ENCODE data around the gene GPR180.

The GPR180 gene

DNA sequence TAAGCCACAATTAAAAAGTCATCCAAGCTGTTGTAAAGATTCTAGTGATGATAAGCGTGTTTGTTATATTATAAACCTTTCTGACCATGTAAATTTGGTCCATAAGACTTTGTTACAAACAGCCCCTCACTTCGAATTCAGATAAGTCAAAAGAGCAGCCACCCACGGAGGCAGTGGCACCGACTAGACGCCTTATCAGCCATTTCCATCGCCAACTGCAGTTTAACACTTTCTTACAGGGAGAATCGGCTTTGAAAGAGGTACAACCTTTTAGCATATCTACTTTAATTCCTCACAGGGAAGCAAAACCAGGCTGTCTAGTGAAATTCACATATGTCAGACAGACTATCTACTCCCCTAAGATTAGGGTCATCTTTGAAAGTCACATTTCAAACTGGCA lies 63.2 kb downstream of the GPR180 start:
- TF ChIP-seq, protein P1, sequence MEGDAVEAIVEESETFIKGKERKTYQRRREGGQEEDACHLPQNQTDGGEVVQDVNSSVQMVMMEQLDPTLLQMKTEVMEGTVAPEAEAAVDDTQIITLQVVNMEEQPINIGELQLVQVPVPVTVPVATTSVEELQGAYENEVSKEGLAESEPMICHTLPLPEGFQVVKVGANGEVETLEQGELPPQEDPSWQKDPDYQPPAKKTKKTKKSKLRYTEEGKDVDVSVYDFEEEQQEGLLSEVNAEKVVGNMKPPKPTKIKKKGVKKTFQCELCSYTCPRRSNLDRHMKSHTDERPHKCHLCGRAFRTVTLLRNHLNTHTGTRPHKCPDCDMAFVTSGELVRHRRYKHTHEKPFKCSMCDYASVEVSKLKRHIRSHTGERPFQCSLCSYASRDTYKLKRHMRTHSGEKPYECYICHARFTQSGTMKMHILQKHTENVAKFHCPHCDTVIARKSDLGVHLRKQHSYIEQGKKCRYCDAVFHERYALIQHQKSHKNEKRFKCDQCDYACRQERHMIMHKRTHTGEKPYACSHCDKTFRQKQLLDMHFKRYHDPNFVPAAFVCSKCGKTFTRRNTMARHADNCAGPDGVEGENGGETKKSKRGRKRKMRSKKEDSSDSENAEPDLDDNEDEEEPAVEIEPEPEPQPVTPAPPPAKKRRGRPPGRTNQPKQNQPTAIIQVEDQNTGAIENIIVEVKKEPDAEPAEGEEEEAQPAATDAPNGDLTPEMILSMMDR (IDR thresholded peaks at IDR 0.05; ENCODE audit: insufficient read depth, low read length): no peak
- TF ChIP-seq GABPA (IDR thresholded peaks at IDR 0.05; ENCODE audit: low read depth) (no peak), SPI1 (IDR thresholded peaks at IDR 0.05; ENCODE audit: borderline replicate concordance, low read depth) (no peak)
- TF ChIP-seq, protein P2, sequence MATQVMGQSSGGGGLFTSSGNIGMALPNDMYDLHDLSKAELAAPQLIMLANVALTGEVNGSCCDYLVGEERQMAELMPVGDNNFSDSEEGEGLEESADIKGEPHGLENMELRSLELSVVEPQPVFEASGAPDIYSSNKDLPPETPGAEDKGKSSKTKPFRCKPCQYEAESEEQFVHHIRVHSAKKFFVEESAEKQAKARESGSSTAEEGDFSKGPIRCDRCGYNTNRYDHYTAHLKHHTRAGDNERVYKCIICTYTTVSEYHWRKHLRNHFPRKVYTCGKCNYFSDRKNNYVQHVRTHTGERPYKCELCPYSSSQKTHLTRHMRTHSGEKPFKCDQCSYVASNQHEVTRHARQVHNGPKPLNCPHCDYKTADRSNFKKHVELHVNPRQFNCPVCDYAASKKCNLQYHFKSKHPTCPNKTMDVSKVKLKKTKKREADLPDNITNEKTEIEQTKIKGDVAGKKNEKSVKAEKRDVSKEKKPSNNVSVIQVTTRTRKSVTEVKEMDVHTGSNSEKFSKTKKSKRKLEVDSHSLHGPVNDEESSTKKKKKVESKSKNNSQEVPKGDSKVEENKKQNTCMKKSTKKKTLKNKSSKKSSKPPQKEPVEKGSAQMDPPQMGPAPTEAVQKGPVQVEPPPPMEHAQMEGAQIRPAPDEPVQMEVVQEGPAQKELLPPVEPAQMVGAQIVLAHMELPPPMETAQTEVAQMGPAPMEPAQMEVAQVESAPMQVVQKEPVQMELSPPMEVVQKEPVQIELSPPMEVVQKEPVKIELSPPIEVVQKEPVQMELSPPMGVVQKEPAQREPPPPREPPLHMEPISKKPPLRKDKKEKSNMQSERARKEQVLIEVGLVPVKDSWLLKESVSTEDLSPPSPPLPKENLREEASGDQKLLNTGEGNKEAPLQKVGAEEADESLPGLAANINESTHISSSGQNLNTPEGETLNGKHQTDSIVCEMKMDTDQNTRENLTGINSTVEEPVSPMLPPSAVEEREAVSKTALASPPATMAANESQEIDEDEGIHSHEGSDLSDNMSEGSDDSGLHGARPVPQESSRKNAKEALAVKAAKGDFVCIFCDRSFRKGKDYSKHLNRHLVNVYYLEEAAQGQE (IDR thresholded peaks at IDR 0.05; ENCODE audit: insufficient replicate concordance, low read depth): no peak
- H3K27me3 ChIP-seq (ENCODE audit: insufficient read depth, poor library complexity, severe bottlenecking): peaks cover 29% of the 10 kb centered on the region
- DNase-seq (ENCODE audit: low read depth in 1 of 2, low spot score in 1 of 2): no peak
- H3K4me3 ChIP-seq (replicated peaks; ENCODE audit: insufficient read depth, low read length): no peak overlapping the region
- H3K27ac ChIP-seq (replicated peaks): no peak overlapping the region

DNA sequence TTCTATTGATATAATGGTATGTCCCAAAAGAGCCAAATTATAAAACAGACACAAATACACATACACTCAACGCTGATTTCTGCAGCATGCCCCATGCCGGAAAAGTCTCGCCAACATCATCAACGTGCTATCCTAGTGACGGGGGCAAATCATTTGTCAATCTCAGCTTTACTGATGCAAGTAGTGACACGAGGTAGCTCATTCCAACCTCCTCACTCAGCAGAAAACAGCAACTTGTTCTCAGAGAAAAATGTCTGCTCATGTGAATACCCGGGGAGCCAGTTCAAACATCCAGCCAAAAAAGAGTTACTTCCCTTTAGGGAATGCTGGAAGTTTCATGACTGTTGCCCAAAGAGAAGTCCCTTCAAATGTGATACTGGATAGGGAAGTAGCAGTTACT lies 64.4 kb downstream of the GPR180 start:
- DNase-seq (ENCODE audit: low read depth in 1 of 2, low spot score in 1 of 2): no peak
- Histone ChIP-seq H3K27me3 (ENCODE audit: insufficient read depth, poor library complexity, severe bottlenecking) (peaks cover 24% of the 10 kb centered on the region), H3K27ac (replicated peaks) (no peak overlapping the region), H3K4me3 (replicated peaks; ENCODE audit: insufficient read depth, low read length) (no peak overlapping the region)
- TF ChIP-seq POLR2AphosphoS5 (IDR thresholded peaks at IDR 0.05; ENCODE audit: low read depth) (no peak), SPI1 (IDR thresholded peaks at IDR 0.05; ENCODE audit: borderline replicate concordance, low read depth) (no peak), GABPA (IDR thresholded peaks at IDR 0.05; ENCODE audit: low read depth) (no peak)
- TF ChIP-seq, protein P2 (IDR thresholded peaks at IDR 0.05; ENCODE audit: insufficient replicate concordance, low read depth): no peak
- TF ChIP-seq, protein P1 (IDR thresholded peaks at IDR 0.05; ENCODE audit: insufficient read depth, low read length): no peak

DNA sequence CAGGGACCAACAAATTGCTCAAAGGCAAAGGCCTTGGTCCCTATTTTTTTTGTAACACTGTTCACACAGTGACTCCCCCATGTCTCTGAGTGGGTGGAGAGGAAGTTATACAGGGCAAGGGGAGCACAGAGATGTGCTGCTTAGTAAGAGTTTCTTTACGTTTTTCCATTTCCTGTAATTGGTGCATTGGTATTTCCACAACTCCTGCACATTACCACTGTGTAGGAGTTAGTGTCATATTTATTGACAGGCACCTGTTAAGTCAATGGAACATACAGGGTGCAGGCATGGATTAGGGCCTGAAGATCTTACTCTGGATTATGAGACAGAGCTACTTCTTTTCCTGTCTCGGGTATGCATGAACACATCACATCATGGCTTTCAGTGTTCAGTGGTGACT lies 65.5 kb downstream of the GPR180 start:
- H3K4me3 ChIP-seq (replicated peaks; ENCODE audit: insufficient read depth, low read length): no peak overlapping the region
- no peak for TF ChIP-seq POLR2AphosphoS5 (IDR thresholded peaks at IDR 0.05; ENCODE audit: low read depth)
- TF ChIP-seq, protein P2 (IDR thresholded peaks at IDR 0.05; ENCODE audit: insufficient replicate concordance, low read depth): no peak
- TF ChIP-seq, protein P1 (IDR thresholded peaks at IDR 0.05; ENCODE audit: insufficient read depth, low read length): no peak
- TF ChIP-seq GABPA (IDR thresholded peaks at IDR 0.05; ENCODE audit: low read depth): no peak
- no peak for TF ChIP-seq SPI1 (IDR thresholded peaks at IDR 0.05; ENCODE audit: borderline replicate concordance, low read depth)
- H3K27ac ChIP-seq (replicated peaks): no peak overlapping the region
- no peak for DNase-seq (ENCODE audit: low read depth in 1 of 2, low spot score in 1 of 2)
- H3K27me3 ChIP-seq (ENCODE audit: insufficient read depth, poor library complexity, severe bottlenecking): peaks cover 17% of the 10 kb centered on the region

All from HL-60 (cell line).